GM20431 (cell line): Measurements from ENCODE around the gene RRAGB.
"Not testable (repeated sequence)": the region's sequence is repeated elsewhere in the genome, so short reads cannot be mapped to it uniquely, and the experiment has no call there.

ENCODE experiments used
- in situ Hi-C: fragments of 300-500 bp; cut with MseI, MboI; formaldehyde crosslinking; loops from one replicate; pipeline ENCODE4 v1.15.0; 2020; ENCODE audit warnings: low sequenced_read_pairs; ENCODE audit not compliant: unreplicated experiment

RRAGB gene, protein sequence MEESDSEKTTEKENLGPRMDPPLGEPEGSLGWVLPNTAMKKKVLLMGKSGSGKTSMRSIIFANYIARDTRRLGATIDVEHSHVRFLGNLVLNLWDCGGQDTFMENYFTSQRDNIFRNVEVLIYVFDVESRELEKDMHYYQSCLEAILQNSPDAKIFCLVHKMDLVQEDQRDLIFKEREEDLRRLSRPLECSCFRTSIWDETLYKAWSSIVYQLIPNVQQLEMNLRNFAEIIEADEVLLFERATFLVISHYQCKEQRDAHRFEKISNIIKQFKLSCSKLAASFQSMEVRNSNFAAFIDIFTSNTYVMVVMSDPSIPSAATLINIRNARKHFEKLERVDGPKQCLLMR

DNA sequence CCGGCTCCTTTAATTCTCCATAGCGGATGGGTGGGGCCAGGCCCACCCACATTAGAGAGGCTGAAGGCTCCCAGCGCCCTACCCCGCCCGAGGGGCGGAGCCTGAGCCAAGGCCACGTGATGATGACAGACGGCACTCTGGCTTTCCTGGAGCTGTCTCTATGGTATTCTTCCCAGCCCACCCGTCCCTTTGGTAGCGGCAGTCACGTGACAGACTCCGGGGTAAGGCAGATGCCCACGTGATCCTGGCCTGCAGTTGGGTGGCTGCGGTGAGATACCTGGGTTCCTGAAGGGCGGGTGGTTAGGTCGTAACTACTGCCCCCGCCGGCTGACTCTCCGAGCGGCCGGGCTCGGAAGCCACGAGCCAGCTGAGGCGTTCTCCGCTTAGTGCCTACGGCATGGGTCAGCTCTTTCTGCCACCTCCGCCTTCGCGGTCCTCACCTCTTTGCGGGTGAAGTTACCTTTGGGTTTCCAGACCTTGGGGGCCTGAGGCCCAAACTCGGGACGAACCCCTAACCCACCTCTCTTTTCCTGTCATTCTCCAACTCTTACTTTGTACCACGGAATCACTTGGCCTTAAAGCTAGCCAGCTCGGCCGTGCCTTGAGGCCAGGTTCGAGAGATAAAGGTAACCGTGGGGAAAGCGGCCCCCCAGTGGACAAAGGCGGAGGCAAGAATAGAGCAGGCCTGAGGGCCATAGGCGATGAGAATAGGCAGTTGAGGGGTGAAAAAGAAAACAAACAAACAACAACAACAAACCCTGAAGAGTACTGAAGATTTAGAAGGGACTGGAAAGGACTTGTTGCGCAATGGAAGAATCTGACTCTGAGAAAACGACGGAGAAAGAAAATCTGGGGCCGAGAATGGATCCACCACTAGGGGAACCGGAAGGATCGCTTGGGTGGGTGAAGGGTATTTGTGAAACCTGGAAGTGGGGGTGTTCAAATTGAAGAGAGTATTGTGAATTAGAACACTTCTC is at the start of gene RRAGB:
RRAGB (plus strand) TSS at position 229 of the 977 bp plus-strand sequence; CDS start at position 808, 579 bp downstream.
- in situ Hi-C loops, result no loop called here

- in situ Hi-C loops, result no loop called here
Measured at GRCh38 chrX:55668084-55668483, 49.5 kb upstream of the RRAGB start.

GRCh38 chrX:55688579-55688978 is 29.0 kb upstream of the RRAGB start:
- in situ Hi-C loops, result not testable (repeated sequence)

GRCh38 chrX:55695227-55696018 is 22.1 kb upstream of the RRAGB start:
- in situ Hi-C loops, result no loop called here

GRCh38 chrX:55697381-55697780 is 20.2 kb upstream of the RRAGB start:
- in situ Hi-C loops, result no loop called here

GRCh38 chrX:55702671-55703070 is 14.9 kb upstream of the RRAGB start:
- in situ Hi-C loops, result no loop called here

DNA sequence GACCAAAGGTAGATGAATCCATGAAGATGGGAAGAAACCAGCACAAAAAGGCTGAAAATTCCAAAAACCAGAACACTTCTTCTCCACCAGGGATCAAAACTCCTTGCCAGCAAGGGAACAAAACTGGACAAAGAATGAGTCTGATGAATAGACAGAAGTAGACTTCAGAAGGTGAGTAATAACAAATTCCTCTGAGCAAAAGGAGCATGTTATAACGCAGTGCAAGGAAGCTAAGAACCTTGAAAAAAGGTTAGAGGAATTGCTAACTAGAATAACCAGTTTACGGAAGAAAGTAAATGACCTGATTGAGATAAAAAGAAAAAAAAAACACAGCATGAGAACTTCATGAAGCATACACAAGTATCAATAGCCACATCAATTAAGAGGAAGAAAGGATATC is 14.1 kb upstream of the RRAGB start:
- in situ Hi-C loops, result not testable (repeated sequence)

DNA sequence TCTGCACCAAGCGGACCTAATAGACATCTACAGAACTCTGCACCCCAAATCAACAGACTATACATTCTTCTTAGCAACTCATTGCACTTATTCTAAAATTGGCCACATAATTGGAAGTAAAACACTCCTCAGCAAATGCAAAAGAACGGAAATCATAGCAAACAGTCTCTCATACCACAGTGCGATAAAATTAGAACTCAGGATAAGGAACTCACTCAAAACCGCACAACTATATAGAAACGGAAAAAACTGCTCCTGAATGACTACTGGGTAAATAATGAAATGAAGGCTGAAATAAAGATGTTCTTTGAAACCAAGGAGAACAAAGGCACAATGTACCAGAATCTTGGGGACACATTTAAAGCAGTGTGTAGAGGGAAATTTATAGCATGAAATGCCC is 12.5 kb upstream of the RRAGB start:
- in situ Hi-C loops, result not testable (repeated sequence)

GRCh38 chrX:55709735-55710134 is 7.8 kb upstream of the RRAGB start:
- in situ Hi-C loops, result no loop called here

DNA sequence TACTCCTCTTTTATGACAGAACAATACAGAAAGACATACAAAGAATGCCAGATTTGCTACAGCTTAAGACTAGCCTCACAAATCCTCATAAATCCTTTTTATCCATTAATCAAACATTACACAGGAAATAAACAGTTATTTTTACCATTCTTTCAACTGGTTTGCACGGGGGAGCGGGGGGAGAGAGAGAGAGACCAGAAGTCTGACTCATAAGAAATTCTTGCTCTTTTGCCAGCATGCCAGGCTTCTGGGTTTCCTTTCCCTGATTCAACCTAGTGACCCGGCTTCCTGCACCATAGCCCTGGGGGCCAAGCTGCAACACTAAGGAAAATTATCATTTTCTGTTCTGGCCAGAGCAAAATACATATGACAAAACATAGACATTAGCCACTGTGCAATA is 6.8 kb upstream of the RRAGB start:
- in situ Hi-C loops, result no loop called here

- in situ Hi-C loops, result no loop called here
Measured at GRCh38 chrX:55713631-55714030, 3.9 kb upstream of the RRAGB start.

DNA sequence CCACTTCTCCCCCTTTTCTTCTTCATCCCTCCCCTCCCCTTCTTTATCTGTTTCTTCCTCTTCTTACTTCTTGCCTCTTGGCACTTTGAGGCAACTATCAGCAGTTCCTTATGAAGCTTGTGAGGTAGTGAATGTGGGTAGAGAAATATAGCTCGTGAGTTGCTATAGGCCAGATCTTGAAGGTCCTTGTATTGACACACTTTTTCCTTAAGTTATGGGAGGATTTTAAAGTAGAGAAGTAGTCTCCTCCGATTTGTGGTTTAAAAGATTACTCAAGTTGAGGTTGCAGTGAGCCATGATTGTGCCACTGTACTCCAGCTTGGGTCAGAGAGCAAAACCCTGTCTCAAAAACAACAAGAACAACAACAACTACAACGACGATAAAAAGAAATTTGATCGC is 3.4 kb upstream of the RRAGB start:
- in situ Hi-C loops, result no loop called here

GRCh38 chrX:55715847-55716246 is 1.7 kb upstream of the RRAGB start:
- in situ Hi-C loops, result no loop called here

DNA sequence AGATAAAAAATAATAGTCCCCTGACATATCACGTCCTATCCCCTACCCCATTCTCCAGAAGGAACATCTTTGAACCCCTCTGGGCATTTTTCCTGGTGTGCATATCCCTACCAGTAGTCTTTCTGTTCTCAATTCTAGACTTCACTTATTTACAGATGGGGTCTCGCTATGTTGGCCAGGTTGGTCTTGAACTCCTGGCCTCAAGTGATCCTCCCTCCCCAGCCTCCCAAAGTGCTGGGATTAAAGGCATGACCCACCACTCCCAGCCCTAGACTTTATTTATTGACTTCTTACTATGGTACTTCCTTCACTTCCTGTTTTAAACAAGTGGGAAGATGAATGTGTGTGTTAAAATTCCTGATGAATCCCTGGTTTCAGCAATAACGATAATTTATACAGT is 612 bp upstream of the RRAGB start:
- in situ Hi-C loops, result no loop called here

GRCh38 chrX:55731826-55732225 is 14.3 kb downstream of the RRAGB start:
- in situ Hi-C loops, result loop anchor here (25.0 kb wide), 1 partner anchor 180 kb away; no protein-coding TSS in a partner anchor

DNA sequence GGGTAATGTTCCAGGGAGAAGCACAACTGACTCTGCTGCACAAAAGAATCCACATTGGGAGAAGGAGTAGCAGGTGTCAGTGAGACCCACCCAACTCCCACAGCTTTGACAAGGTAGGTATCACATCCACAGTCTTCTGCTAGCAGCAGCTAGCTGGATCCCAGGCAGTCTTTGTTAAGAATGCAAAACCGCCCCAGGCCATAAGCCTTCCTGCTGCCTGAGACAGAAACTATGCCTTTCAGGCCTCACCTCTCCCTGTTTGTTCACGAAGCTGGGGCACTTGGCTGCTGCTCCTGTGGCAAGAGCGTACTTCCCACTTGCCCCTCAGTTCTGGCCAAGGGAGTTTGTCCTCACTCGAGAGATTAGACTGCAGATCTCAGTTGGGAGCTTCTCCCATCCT is 21.4 kb downstream of the RRAGB start:
- in situ Hi-C loops, result loop anchor here (25.0 kb wide), 1 partner anchor 173 kb away; no protein-coding TSS in a partner anchor

- in situ Hi-C loops, result loop anchor here (25.0 kb wide), 1 partner anchor 170 kb away; no protein-coding TSS in a partner anchor
Measured at GRCh38 chrX:55742649-55743048, 25.1 kb downstream of the RRAGB start.

- in situ Hi-C loops, result loop anchor here (25.0 kb wide), 1 partner anchor 164 kb away; no protein-coding TSS in a partner anchor
Measured at GRCh38 chrX:55748463-55748862, 30.9 kb downstream of the RRAGB start.

DNA sequence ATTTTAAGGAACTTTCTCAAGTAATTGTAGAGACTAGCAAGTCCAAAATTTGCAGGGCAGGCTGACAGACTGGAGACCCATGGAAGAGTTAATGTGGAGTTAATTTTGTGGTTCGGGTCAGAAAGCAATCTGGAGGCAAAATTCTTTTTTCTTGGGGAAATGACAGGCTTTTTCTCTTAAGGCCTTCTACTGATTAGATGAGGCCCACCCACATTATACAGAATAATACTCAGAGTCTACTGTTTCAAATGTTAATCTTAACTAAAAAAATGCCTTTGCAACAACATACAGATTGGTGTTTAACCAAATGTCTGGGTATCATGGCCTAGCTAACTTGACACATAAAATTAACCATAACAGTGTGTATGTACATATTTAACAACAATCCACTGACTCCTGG is 32.7 kb downstream of the RRAGB start:
- in situ Hi-C loops, result no loop called here

- in situ Hi-C loops, result no loop called here
Measured at GRCh38 chrX:55754861-55755294, 37.3 kb downstream of the RRAGB start.
